Natural killer cell treated with Interleukin-12 subunit alpha and Interleukin-12 subunit beta and Interleukin-15 and Interleukin-18, amount 100 ng/mL, for 72 hours (primary cell): ENCODE results near the gene LAMP1. TPM values are rescaled to one million over a fixed set of nuclear protein-coding genes. Genes with fewer than 3 reads are reported as not detected.
"Not testable (repeated sequence)": the region's sequence is repeated elsewhere in the genome, so short reads cannot be mapped to it uniquely, and the experiment has no call there.

Source experiments
- ATAC-seq, 2 donors: fragments of 150-1000 bp; cut with Tn5 transposase in 1 of 2; sonication (Bioruptor Pico), chemical (Tn5 transposase) in 1 of 2; 2 replicates each; pipeline ENCODE4 v1.10.0; 2021
- DNase-seq: peaks from one replicate; pipeline ENCODE4 v3.0.0; 2022; ENCODE audit warnings: low spot score
- H3K27ac Mint-ChIP-seq, 2 donors: 1 replicate in 1 of 2; 2 replicates in 1 of 2; pipeline ENCODE4 v1.8.0; 2022; ENCODE audit warnings: mixed read lengths in 2 of 2, mild to moderate bottlenecking in 1 of 2, moderate library complexity in 1 of 2
- H3K27me3 Mint-ChIP-seq, 2 donors: 1 replicate in 1 of 2; 2 replicates in 1 of 2; pipeline ENCODE4 v1.8.0; 2022; ENCODE audit warnings: mixed read lengths in 2 of 2
- H3K36me3 Mint-ChIP-seq: one replicate; pipeline ENCODE4 v1.8.0; 2022; ENCODE audit warnings: mixed read lengths
- H3K4me1 Mint-ChIP-seq, 2 donors: 1 replicate in 1 of 2; 2 replicates in 1 of 2; pipeline ENCODE4 v1.8.0; 2022; ENCODE audit warnings: low read depth in 2 of 2, mixed read lengths in 2 of 2, mild to moderate bottlenecking in 1 of 2
- H3K4me3 Mint-ChIP-seq: one replicate; pipeline ENCODE4 v1.8.0; 2022; ENCODE audit warnings: mixed read lengths
- H3K9me3 Mint-ChIP-seq: 2 replicates; pipeline ENCODE4 v1.8.0; 2022; ENCODE audit warnings: mixed read lengths
- total RNA-seq, 2 donors: library from RNA; stranded (reverse); gene quantifications; one replicate each; pipeline ENCODE4 v1.2.3, GENCODE V29; 2022

Gene LAMP1
- total RNA-seq, 2 donors from 2014 or later, result 104 to 108 TPM

DNA sequence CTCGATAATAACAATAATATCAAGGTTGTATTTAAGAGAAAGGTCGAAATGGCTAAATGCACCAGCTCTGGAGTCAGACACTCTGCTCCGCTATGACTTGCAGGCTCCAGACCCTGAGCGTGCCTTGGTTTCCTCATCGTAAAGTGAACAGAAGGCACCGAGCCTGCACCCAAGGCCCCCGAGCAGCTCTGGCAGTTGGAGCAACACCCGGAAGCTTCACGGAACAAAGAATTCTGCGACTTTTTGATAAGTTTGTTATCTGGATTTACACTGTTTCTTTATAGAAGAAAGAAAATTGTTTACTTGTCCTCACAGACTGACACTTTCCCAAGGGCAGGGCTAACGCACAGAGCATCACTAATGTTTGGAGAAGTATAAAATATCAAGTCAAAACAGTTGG lies 62.5 kb downstream of the LAMP1 start:
- Mint-ChIP-seq H3K4me1 (peaks cover 0 to 5% of the 10 kb centered on the region in 2 donors), H3K9me3 (no peaks in the 10 kb centered on the region), H3K36me3 (no peaks in the 10 kb centered on the region), H3K4me3 (no peak overlapping the region), H3K27ac (no peak overlapping the region), H3K27me3 (peaks cover 6 to 27% of the 10 kb centered on the region in 2 donors)
- no peak for ATAC-seq
- no peak for DNase-seq

DNA sequence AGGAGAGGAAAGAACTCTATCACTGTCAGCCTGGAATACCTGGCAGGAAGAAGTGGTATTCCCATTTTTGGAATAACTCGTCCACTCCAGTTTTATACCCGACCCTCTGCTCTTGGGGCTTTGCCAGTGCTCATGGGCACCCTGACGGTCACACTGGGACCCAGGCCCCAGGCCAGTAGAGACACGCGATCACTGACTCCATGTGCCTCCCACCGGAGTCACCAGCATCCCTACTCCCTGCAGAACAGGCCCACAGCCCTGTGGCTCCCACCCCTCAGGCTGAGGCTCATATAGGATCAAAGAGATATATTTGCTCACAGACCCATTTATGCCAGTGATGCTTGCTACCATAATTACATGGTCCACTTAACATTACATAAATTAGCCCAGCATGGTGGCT lies 63.4 kb downstream of the LAMP1 start:
- peaks cover 10 to 30% of the 10 kb centered on the region in 2 donors for H3K27me3 Mint-ChIP-seq
- H3K9me3 Mint-ChIP-seq, result no peaks in the 10 kb centered on the region
- H3K27ac Mint-ChIP-seq, result no peak overlapping the region
- H3K4me1 Mint-ChIP-seq, result peaks cover 0 to 5% of the 10 kb centered on the region in 2 donors
- no peak for ATAC-seq
- DNase-seq, result no peak
- H3K4me3 Mint-ChIP-seq, result no peak overlapping the region
- H3K36me3 Mint-ChIP-seq, result no peaks in the 10 kb centered on the region

DNA sequence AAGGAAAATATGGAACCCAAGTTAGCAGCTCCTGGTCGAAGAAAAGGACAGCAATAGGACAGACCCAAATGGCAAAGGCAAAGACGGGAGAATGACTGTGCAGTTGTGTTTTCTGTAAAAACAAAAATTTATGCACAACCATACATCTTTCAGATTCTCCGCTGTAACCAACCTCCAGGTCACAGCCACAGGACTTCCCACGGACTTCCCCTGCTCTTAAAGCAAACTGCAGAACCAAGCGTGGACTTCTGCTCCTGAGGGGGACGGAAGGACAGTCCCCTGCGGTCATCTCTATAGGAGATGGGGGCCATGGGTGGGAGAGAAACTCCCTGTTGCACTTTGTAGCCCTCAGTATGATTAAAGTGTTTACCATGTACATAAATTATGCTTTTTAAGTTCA lies 64.4 kb downstream of the LAMP1 start:
- Mint-ChIP-seq H3K4me3 (no peak overlapping the region), H3K4me1 (peaks cover 0 to 5% of the 10 kb centered on the region in 2 donors), H3K36me3 (no peaks in the 10 kb centered on the region), H3K27me3 (peaks cover 13 to 34% of the 10 kb centered on the region in 2 donors), H3K9me3 (no peaks in the 10 kb centered on the region), H3K27ac (no peak overlapping the region)
- DNase-seq (no peak), ATAC-seq (no peak)

DNA sequence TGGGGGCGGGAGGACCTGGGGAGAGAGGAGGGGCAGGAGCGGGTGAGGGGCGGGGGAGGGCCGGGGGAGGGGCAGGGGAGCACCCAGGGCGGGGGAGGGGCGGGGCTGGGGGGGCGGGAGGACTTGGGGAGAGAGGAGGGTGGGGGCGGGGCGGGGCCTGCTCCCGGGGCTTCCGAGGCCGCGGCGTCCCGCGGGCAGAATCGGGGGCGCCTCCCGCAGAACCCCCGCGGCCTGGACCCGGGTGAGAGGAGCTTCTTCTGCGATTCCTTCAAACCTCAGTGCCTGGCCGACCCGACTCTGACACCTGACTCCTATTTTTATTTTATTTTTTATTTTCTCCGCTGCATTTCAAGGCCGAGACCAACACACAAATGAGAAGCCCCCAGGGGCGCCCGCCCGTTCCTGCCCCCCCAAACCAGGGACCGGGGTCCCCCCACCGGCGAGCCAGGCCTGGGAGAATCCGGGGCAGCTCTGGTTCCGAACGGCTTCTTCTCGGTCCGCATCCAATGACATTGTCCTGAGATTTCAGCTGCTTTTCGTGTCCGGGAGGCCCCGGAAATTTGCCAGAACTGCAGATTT lies 67.4 kb downstream of the LAMP1 start:
- DNase-seq (no peak), ATAC-seq (no peak)
- Mint-ChIP-seq H3K27me3 (peaks cover 11 to 23% of the 10 kb centered on the region in 2 donors), H3K27ac (no peak overlapping the region), H3K4me1 (peaks cover 0 to 5% of the 10 kb centered on the region in 2 donors), H3K9me3 (no peaks in the 10 kb centered on the region), H3K4me3 (no peak overlapping the region), H3K36me3 (no peaks in the 10 kb centered on the region)

DNA sequence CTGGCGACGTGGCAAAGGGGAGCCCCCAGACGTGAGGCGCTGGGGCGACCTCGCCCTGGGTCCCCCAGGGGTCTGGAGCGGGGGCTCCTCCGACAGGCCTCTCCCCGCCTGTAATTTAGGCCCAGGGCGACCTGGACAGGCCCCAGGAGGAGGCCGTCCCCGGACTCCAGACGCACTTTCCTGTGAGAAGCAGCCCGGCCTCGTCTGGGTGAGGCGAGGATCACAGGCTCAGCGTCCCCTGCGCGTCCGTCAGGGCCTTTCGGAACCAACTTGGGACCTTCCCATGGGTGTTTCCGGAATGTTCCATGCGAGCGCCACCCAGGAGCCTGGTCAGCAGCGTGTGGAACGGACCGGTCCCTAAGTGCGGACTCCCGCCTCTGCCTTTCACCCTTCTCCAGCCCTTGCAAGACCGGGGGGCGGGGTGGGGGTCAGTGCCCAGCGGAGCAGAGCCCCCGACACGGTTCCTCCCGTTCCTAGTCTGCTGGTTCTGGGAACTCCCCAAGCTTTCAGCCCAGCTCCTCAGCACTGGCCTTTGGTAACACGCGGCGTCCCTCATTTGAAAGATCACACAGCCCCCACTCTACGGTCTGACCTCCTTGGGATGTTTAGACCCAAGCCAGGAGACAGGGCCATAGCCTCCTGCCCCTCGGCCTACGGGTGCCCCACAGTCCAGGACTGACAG lies 68.0 kb downstream of the LAMP1 start:
- no peak for ATAC-seq

DNA sequence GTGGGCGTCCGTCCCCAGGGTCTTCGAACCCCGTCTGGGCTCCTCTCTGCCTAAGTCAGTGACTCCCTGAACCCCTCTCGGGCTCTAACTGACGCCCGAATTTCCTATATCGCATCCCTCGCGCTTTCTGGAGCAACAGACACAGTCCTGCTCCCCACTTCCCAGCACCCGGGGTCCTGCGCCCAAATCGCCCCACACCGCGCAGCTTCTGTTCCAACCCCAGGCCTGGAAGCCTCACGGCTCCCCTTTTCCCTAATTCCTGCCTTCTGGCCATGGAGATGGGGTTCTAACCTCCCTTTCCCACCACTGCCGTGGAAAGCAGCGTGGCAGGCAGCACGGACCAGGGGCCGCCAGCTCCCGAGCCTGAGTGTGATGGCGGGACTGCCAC lies 68.5 kb downstream of the LAMP1 start:
- Mint-ChIP-seq H3K9me3 (no peaks in the 10 kb centered on the region), H3K27me3 (peaks cover 11 to 15% of the 10 kb centered on the region in 2 donors), H3K4me3 (peak overlapping the region; percentile 38), H3K4me1 (peaks cover 0 to 5% of the 10 kb centered on the region in 2 donors), H3K36me3 (no peaks in the 10 kb centered on the region), H3K27ac (no peak overlapping the region)
- DNase-seq, result no peak
- ATAC-seq, result no peak

More for the DNA sequence above, 68.0 kb downstream of the LAMP1 start:
- Mint-ChIP-seq H3K4me3 (peak overlapping the region; percentile 38), H3K27me3 (peaks cover 11 to 17% of the 10 kb centered on the region in 2 donors), H3K36me3 (no peaks in the 10 kb centered on the region), H3K27ac (no peak overlapping the region), H3K9me3 (no peaks in the 10 kb centered on the region), H3K4me1 (peaks cover 0 to 5% of the 10 kb centered on the region in 2 donors)
- DNase-seq, result no peak

DNA sequence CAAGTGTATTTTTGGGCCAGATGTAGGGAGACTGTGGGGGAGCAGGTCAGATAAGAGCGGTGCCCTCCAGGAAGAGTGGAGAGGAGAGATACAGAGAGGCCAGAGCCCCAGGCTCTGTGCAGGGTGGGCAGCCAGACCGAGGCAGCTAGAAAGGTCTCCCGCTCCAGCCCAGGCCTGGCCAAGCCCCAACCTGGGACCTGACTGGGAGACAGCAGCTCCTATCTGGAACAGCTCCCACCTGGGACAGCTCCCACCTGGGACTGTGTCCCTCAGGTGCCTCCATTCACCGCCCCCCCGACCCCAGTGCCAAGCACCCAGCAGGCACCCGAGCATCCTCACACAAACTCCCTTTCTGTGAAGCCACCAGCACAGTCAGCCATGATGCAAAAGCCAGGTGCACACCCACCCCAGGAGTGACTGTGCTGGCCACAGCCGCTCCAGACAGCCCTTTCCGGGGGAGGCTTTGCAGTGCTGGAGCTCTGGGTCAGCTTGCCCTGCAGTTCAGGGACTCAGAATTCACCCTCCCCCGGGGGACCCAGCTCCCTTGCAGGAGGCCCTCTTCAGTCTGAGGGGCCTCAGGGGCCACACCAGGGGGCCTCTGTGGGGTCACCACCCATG lies 69.0 kb downstream of the LAMP1 start:
- peak in 1 of 2 donors; percentile 31 for ATAC-seq
- Mint-ChIP-seq H3K36me3 (no peaks in the 10 kb centered on the region), H3K4me1 (peaks cover 0 to 5% of the 10 kb centered on the region in 2 donors), H3K27me3 (peaks cover 11 to 15% of the 10 kb centered on the region in 2 donors), H3K4me3 (peak overlapping the region; percentile 17), H3K27ac (no peak overlapping the region), H3K9me3 (no peaks in the 10 kb centered on the region)
- no peak for DNase-seq

DNA sequence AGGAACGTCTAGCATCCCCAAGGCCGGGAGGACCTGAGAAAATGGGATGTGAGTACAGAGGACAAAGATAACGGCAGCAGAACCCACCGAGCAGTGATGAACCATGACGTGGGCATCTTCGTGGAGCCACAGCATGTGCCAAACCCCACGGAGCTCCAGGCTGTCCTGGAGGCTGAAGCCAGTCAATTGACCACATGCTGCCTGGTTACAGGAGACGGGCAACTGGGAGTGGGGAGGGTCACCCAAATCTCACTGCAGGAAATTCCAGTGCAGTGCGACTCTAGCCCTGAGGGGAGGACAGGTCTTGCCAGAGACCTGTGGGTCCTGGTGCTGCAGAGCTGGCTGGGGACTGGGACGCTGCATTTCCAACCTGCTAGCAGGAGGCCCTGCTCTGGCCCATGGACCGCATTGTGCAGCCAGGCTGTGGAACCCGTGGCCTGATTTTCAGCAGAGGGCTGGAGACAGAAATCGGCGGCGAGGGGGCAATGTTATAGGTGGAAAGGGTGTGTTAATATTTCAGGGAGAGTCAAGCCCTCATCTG lies 70.1 kb downstream of the LAMP1 start:
- Mint-ChIP-seq H3K27ac (no peak overlapping the region), H3K4me3 (no peak overlapping the region), H3K27me3 (peaks cover 11 to 15% of the 10 kb centered on the region in 2 donors), H3K36me3 (no peaks in the 10 kb centered on the region), H3K9me3 (no peaks in the 10 kb centered on the region), H3K4me1 (no peaks in the 10 kb centered on the region)
- DNase-seq (no peak), ATAC-seq (no peak)

DNA sequence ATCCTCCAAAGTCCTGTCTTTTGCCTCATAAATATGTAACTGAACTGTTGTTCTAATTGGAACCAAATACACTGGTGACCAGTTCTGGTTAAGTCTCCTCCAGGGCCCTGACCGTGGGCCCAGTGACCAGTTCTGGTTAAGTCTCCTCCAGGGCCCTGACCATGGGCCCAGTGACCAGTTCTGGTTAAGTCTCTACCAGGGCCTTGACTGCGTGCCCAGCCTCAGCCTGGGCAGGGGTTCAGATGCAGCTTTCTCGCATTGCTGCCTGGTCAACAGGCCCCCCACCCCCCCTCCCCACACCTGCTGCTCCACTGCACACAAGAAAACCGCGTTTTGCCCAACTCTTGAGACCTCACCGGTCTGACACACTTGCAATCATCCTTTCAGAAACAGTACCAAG lies 70.7 kb downstream of the LAMP1 start:
- no peak for ATAC-seq
- H3K4me1 Mint-ChIP-seq, result no peaks in the 10 kb centered on the region
- no peaks in the 10 kb centered on the region for H3K36me3 Mint-ChIP-seq
- H3K27ac Mint-ChIP-seq, result no peak overlapping the region
- H3K4me3 Mint-ChIP-seq, result no peak overlapping the region
- H3K27me3 Mint-ChIP-seq, result peaks cover 8 to 9% of the 10 kb centered on the region in 2 donors
- no peak for DNase-seq
- no peaks in the 10 kb centered on the region for H3K9me3 Mint-ChIP-seq

DNA sequence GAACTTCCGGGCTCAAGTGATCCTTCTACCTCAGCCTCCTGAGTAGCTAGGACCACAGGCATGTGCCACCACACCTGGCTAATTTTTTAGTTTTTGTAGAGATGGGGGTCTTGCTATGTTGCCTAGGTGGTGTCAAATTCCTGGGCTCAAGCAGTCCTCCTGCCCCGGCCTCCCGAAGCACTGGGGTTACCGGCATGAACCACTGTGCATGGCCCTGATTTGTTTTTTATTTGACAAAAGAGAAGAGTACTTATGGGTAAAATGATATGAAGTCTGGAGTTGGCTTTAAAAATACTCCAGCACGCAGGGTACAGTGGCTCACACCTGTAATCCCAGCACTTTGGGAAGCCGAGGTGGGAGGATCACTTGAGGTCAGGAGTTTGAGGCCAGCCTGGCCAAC lies 71.3 kb downstream of the LAMP1 start:
- not testable (repeated sequence) for H3K4me3 Mint-ChIP-seq, H3K27ac Mint-ChIP-seq, DNase-seq

DNA sequence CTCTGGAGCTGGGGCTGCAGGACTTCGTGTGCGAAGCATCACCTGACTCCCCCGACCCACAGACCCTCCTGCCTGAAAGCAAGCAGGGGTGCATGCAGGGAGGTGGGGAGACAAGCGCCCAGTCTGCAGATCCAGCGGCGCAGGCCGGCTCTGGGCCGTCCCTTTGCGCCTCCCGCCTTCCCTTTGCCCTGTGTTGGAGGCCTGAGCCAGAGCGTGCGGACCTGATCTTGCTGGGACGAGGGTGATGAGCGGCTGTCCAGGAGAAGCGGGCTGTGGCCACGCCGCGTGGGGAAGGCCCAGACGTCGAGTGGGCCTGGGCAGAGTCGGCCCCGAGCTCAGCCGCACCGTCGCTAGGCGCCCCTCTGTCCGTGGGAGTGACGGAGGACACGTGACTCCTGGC lies 72.2 kb downstream of the LAMP1 start:
- DNase-seq (no peak), ATAC-seq (peak in 1 of 2 donors; percentile 22)
- H3K27ac Mint-ChIP-seq, result no peak overlapping the region
- H3K36me3 Mint-ChIP-seq, result no peaks in the 10 kb centered on the region
- no peak overlapping the region for H3K4me3 Mint-ChIP-seq
- no peaks in the 10 kb centered on the region for H3K9me3 Mint-ChIP-seq
- peaks cover 7% of the 10 kb centered on the region in 2 donors for H3K27me3 Mint-ChIP-seq
- no peaks in the 10 kb centered on the region for H3K4me1 Mint-ChIP-seq

More for the DNA sequence above, 71.3 kb downstream of the LAMP1 start:
- not testable (repeated sequence) for H3K36me3 Mint-ChIP-seq, ATAC-seq, H3K27me3 Mint-ChIP-seq, H3K9me3 Mint-ChIP-seq, H3K4me1 Mint-ChIP-seq

DNA sequence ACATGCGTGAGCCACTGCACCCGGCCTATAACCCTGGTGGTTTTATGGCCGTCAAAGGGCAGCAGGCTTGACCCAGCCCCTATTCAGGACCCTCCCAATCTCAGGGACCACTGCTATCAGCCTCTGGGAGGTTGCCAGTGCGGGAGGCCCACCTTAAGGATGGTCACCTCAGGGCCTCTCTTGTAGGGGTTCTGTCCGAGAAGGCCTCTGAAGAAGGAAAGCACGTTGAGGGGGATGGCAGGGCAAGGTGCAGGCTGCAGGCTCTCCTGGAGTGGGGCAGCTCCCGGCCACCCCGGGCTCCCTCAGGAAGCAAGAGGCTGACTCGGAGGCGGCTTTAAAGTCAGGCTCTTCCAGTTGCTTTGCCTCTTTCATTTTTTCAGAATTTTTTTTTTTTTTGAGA lies 72.8 kb downstream of the LAMP1 start:
- Mint-ChIP-seq H3K27me3 (peaks cover 7 to 10% of the 10 kb centered on the region in 2 donors), H3K4me3 (no peak overlapping the region), H3K9me3 (no peaks in the 10 kb centered on the region), H3K27ac (no peak overlapping the region), H3K4me1 (no peaks in the 10 kb centered on the region), H3K36me3 (no peaks in the 10 kb centered on the region)
- no peak for ATAC-seq
- no peak for DNase-seq

DNA sequence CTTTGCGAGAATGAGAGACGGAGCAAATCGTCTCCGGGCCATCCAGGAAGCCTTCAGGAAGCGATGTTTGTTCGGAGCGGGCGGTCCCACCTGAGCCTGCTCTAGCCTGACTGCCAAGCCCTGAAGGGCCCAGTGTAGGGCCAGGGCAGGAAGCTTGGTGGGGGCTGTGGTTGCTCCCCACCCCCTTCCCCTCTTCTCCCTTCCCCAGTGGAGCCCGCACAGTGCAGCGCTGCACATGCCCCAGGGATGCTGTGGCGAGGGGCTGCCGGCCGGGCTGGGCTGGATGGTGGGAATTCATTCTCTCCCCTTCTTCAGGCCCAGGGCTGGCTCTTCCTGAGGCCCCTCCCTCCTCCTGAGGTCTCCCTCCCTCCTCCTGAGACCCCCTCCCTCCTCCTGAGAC lies 74.0 kb downstream of the LAMP1 start:
- Mint-ChIP-seq H3K4me1 (no peaks in the 10 kb centered on the region), H3K9me3 (no peaks in the 10 kb centered on the region), H3K4me3 (no peak overlapping the region), H3K27me3 (peaks cover 2 to 6% of the 10 kb centered on the region in 2 donors), H3K27ac (no peak overlapping the region), H3K36me3 (no peaks in the 10 kb centered on the region)
- ATAC-seq (no peak), DNase-seq (no peak)

DNA sequence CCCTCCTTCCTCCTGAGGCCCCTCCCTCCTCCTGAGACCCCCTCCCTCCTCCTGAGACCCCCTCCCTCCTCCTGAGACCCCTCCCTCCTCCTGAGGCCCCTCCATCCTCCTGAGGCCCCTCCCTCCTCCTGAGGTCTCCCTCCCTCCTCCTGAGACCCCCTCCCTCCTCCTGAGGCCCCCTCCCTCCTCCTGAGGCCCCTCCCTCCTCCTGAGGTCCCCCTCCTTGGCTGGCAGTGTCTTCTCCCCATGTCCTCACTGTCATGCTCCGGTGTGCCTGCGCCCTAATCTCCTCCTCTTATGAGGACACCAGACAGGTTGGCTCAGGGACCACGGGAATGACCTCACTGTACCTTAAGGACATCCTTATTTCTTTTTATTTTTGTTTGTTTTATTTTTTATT lies 74.7 kb downstream of the LAMP1 start:
- not testable (repeated sequence) for H3K36me3 Mint-ChIP-seq, H3K4me1 Mint-ChIP-seq, DNase-seq, H3K4me3 Mint-ChIP-seq, H3K27ac Mint-ChIP-seq, H3K9me3 Mint-ChIP-seq, ATAC-seq
- H3K27me3 Mint-ChIP-seq, result peaks cover 9 to 10% of the 10 kb centered on the region in 2 donors
